H1 (cell line): Measurements from ENCODE around the gene RREB1. TPM values are rescaled to one million over a fixed set of nuclear protein-coding genes. Genes with fewer than 3 reads are reported as not detected.
A peak's percentile ranks its signal among the peaks of the same experiment; 100 is the strongest.

Experiments used
- CTCF ChIA-PET: fragments of 300-600 bp; sonication (Branson Sonifier 250); formaldehyde crosslinking; loops from one replicate; lab custom pipeline; 2021; ENCODE audit not compliant: partially characterized antibody; lab: Charles Lee
- POLR2A ChIA-PET: fragments of 300-600 bp; sonication (Branson Sonifier 250); formaldehyde crosslinking; loops from one replicate; lab custom pipeline; 2021; ENCODE audit warnings: inconsistent platforms; ENCODE audit not compliant: partially characterized antibody; lab: Charles Lee
- DNase-seq, 2 experiments: peaks; one replicate each; pipeline versions ENCODE4 v3.0.0 to v3.0.0-alpha.2; 2010 to 2022; ENCODE audit warnings: low spot score in 2 of 2, low read depth in 1 of 2, mixed read lengths in 1 of 2
- FAIRE-seq: peaks from 2 replicates; lab custom pipeline; 2011; peaks lifted over from hg19 to GRCh38; lab: Jason Lieb, UNC
- H2AFZ ChIP-seq: 2 replicates; pipeline ENCODE4 v1.8.1; 2012; ENCODE audit warnings: low read length, inconsistent platforms
- H2AK5ac ChIP-seq: 2 replicates; pipeline ENCODE4 v1.6.1; 2013; ENCODE audit warnings: low read depth, low read length
- H2BK120ac ChIP-seq: replicated peaks from 2 replicates; pipeline ENCODE3; 2013; ENCODE audit warnings: low read depth, low read length, inconsistent platforms
- H2BK12ac ChIP-seq: 2 replicates; pipeline ENCODE4 v1.6.1; 2013; ENCODE audit warnings: low read depth, low read length
- H2BK15ac ChIP-seq: 2 replicates; pipeline ENCODE4 v1.6.1; 2013; ENCODE audit warnings: low read length
- H2BK20ac ChIP-seq: 2 replicates; pipeline ENCODE4 v1.6.1; 2013; ENCODE audit warnings: low read length
- H2BK5ac ChIP-seq: 2 replicates; pipeline ENCODE4 v1.6.1; 2013; ENCODE audit warnings: low read depth, low read length
- H3K14ac ChIP-seq: 2 replicates; pipeline ENCODE4 v1.6.1; 2013; ENCODE audit warnings: inconsistent platforms; ENCODE audit not compliant: insufficient read length
- H3K18ac ChIP-seq: 2 replicates; pipeline ENCODE4 v1.6.1; 2013; ENCODE audit warnings: low read length; ENCODE audit errors: extremely low read depth
- H3K23ac ChIP-seq: 2 replicates; pipeline ENCODE4 v1.6.1; 2013; ENCODE audit warnings: inconsistent platforms; ENCODE audit not compliant: insufficient read length
- H3K23me2 ChIP-seq: 2 replicates; pipeline ENCODE4 v1.6.1; 2013; ENCODE audit warnings: low read depth, low read length
- H3K27ac ChIP-seq: 2 replicates; pipeline ENCODE4 v1.6.1; 2011; ENCODE audit warnings: low read depth, low read length, inconsistent platforms
- H3K27me3 ChIP-seq, 4 experiments: replicated peaks in 1 of 4; 1 replicate in 1 of 4; 2 replicates in 3 of 4; pipeline versions ENCODE4 v1.6.1 to v1.8.1; 2011 to 2013; ENCODE audit warnings: low read length in 3 of 4, mild to moderate bottlenecking in 3 of 4, inconsistent platforms in 2 of 4, mixed read lengths in 2 of 4, moderate library complexity in 1 of 4; ENCODE audit not compliant: control insufficient read depth in 3 of 4, insufficient read depth in 3 of 4; ENCODE audit errors: extremely low read depth in 1 of 4
- H3K36me3 ChIP-seq, 4 experiments: 2 replicates each; pipeline versions ENCODE4 v1.6.1 to v1.8.1; 2011 to 2013; ENCODE audit warnings: mild to moderate bottlenecking in 4 of 4, low read length in 3 of 4, moderate library complexity in 2 of 4, control low read depth in 1 of 4, inconsistent platforms in 1 of 4; ENCODE audit not compliant: insufficient read depth in 4 of 4, control insufficient read depth in 2 of 4
- H3K4ac ChIP-seq: replicated peaks from 2 replicates; pipeline ENCODE3; 2013; ENCODE audit warnings: low read length, low read depth, mixed read lengths, inconsistent platforms; ENCODE audit not compliant: insufficient read length
- H3K4me1 ChIP-seq, 4 experiments: replicated peaks in 1 of 4; 1 replicate in 1 of 4; 2 replicates in 3 of 4; pipeline versions ENCODE4 v1.6.1 to v1.8.1; 2011 to 2013; ENCODE audit warnings: low read length in 3 of 4, inconsistent platforms in 2 of 4, mixed read lengths in 1 of 4; ENCODE audit not compliant: insufficient read depth in 4 of 4, control insufficient read depth in 3 of 4
- H3K4me2 ChIP-seq, 2 experiments: 2 replicates each; pipeline versions ENCODE4 v1.6.1 to v1.8.1; 2011 to 2013; ENCODE audit warnings: low read depth in 2 of 2, low read length in 2 of 2, control low read depth in 1 of 2, inconsistent platforms in 1 of 2, mild to moderate bottlenecking in 1 of 2; ENCODE audit not compliant: insufficient read depth in 1 of 2
- H3K4me3 ChIP-seq, 4 experiments: fragments of 200-600, 300-600 bp in 1 of 4; sonication (generic), shearing (Covaris generic), sonication (Bioruptor Twin) in 1 of 4; 2 replicates each; pipeline versions ENCODE4 v1.5.1 to v1.8.1; 2011 to 2016; ENCODE audit warnings: low read length in 4 of 4, low read depth in 3 of 4, control low read depth in 2 of 4, inconsistent platforms in 2 of 4, mild to moderate bottlenecking in 2 of 4, mixed read lengths in 1 of 4, moderate library complexity in 1 of 4; ENCODE audit not compliant: insufficient read depth in 2 of 4; ENCODE audit errors: extremely low read depth in 1 of 4
- H3K56ac ChIP-seq: replicated peaks from 2 replicates; pipeline ENCODE3; 2013; ENCODE audit warnings: low read depth, mild to moderate bottlenecking, mixed read lengths, low read length, inconsistent platforms; ENCODE audit not compliant: insufficient read length
- H3K79me1 ChIP-seq: 2 replicates; pipeline ENCODE4 v1.6.1; 2013; ENCODE audit warnings: low read depth, low read length, control low read depth
- H3K79me2 ChIP-seq, 2 experiments: 2 replicates each; pipeline versions ENCODE4 v1.6.1 to v1.8.1; 2012 to 2013; ENCODE audit warnings: low read length in 2 of 2, mild to moderate bottlenecking in 2 of 2, inconsistent platforms in 1 of 2; ENCODE audit not compliant: insufficient read depth in 2 of 2, control insufficient read depth in 1 of 2
- H3K9ac ChIP-seq, 4 experiments: replicated peaks in 1 of 4; 1 replicate in 1 of 4; 2 replicates in 3 of 4; pipeline versions ENCODE4 v1.6.1 to v1.8.1; 2011 to 2013; ENCODE audit warnings: low read depth in 3 of 4, low read length in 3 of 4, control low read depth in 2 of 4, mild to moderate bottlenecking in 2 of 4, moderate library complexity in 2 of 4, inconsistent platforms in 1 of 4; ENCODE audit errors: extremely low read depth in 1 of 4
- H3K9me3 ChIP-seq, 2 experiments: 2 replicates each; pipeline versions ENCODE4 v1.6.1 to v1.8.1; 2012 to 2013; ENCODE audit warnings: mild to moderate bottlenecking in 2 of 2, moderate library complexity in 2 of 2, control low read depth in 1 of 2, inconsistent platforms in 1 of 2, low read depth in 1 of 2, low read length in 1 of 2, mixed read lengths in 1 of 2; ENCODE audit not compliant: insufficient read depth in 2 of 2
- H4K20me1 ChIP-seq, 2 experiments: replicated peaks in 1 of 2; 2 replicates each; pipeline versions ENCODE3 to v1.8.1; 2011 to 2013; ENCODE audit warnings: inconsistent platforms in 2 of 2, low read length in 2 of 2, mild to moderate bottlenecking in 1 of 2; ENCODE audit not compliant: insufficient read depth in 2 of 2, control insufficient read depth in 1 of 2
- H4K5ac ChIP-seq: 2 replicates; pipeline ENCODE4 v1.6.1; 2013; ENCODE audit warnings: low read length, low read depth, mixed read lengths, inconsistent platforms; ENCODE audit not compliant: insufficient read length
- H4K8ac ChIP-seq: 2 replicates; pipeline ENCODE4 v1.8.0; 2013; ENCODE audit warnings: mild to moderate bottlenecking, moderate library complexity, low read length, inconsistent platforms; ENCODE audit not compliant: insufficient read depth; ENCODE audit errors: extremely low read depth
- H4K91ac ChIP-seq: replicated peaks from 2 replicates; pipeline ENCODE3; 2013; ENCODE audit warnings: low read length, mixed read lengths, inconsistent platforms; ENCODE audit not compliant: insufficient read length
- BCL11A ChIP-seq, 2 experiments: IDR thresholded peaks; one replicate each; pipeline ENCODE4 v1.6.1; 2011; ENCODE audit warnings: low read depth in 2 of 2, low read length in 2 of 2, mild to moderate bottlenecking in 2 of 2
- CTCF ChIP-seq, 3 experiments: IDR thresholded peaks; 1 replicate in 2 of 3; 2 replicates in 1 of 3; pipeline versions ENCODE4 v1.5.1 to v1.6.1; 2011; ENCODE audit warnings: low read length in 3 of 3, mild to moderate bottlenecking in 3 of 3, inconsistent platforms in 2 of 3, low read depth in 1 of 3, moderate library complexity in 1 of 3; ENCODE audit not compliant: insufficient read depth in 1 of 3; ENCODE audit errors: control extremely low read depth in 1 of 3
- GTF2F1 ChIP-seq: IDR thresholded peaks from 2 replicates; pipeline ENCODE4 v1.6.1; 2012; ENCODE audit warnings: low read depth, low read length, improper control_type of control experiment, borderline replicate concordance
- JUND ChIP-seq: IDR thresholded peaks from 2 replicates; pipeline ENCODE4 v1.6.1; 2011; ENCODE audit warnings: mild to moderate bottlenecking, improper control_type of control experiment, low read length
- MAFK ChIP-seq: IDR thresholded peaks from 2 replicates; pipeline ENCODE4 v1.6.1; 2012; ENCODE audit warnings: low read depth, mild to moderate bottlenecking, improper control_type of control experiment, low read length
- PHF8 ChIP-seq: fragments of 200-600 bp; sonication (generic); conservative IDR thresholded peaks from 2 replicates; pipeline ENCODE4 v1.7.1; 2012; ENCODE audit warnings: low read depth, mild to moderate bottlenecking, inconsistent platforms, low read length, moderate library complexity
- WGBS, 2 experiments: shearing (Covaris generic) in 1 of 2; methylation state at CpG; one replicate each; pipeline versions ENCODE4 v1.1.6 to v1.1.7; 2013 to 2015; ENCODE audit warnings: low lambda C conversion rate in 2 of 2, mixed read lengths in 2 of 2, inconsistent platforms in 1 of 2, low coverage in 1 of 2, missing lambda C conversion rate in 1 of 2; ENCODE audit not compliant: insufficient replicate concordance in 2 of 2, insufficient coverage in 1 of 2, insufficient read length in 1 of 2; ENCODE audit errors: extremely low coverage in 1 of 2, missing lambda C conversion rate in 1 of 2; 5-methylcytosine and 5-hydroxymethylcytosine counted together
- polyA plus RNA-seq, 7 experiments: library from polyadenylated mRNA; depleted of rRNA in 3 of 7; stranded (reverse) in 5 of 7; unstranded in 2 of 7; fragments of >200 nt in 5 of 7; fragments of 200-250 nt in 2 of 7; gene quantifications; 1 replicate in 5 of 7; 2 replicates in 1 of 7; 4 replicates in 1 of 7; pipeline versions ENCODE4 v1.2.1 to v1.2.3, GENCODE V29; 2011 to 2013; ENCODE audit warnings: missing spikeins in 2 of 7, mixed read lengths in 2 of 7
- total RNA-seq: library from RNA; stranded (reverse); fragmentation: NEBNext Ultra II Directional; extraction: Animal tissue kit (Norgen Biotek cat#: 25700); gene quantifications from 2 replicates; pipeline ENCODE4 v1.2.1, GENCODE V29; 2021

Gene RREB1
- total and polyA plus RNA-seq, 2 of the 8 experiments (the other 6 are each of a cell fraction or from before 2014, with no cell fraction given): 3.9 to 34.7 TPM

- Histone ChIP-seq H4K91ac (no peak overlapping the region), H3K23me2 (no peaks in the 10 kb centered on the region), H2BK20ac (no peak overlapping the region), H3K23ac (no peak overlapping the region), H3K56ac (no peak overlapping the region), H2BK15ac (no peak overlapping the region), H2BK12ac (no peak overlapping the region), H4K8ac (no peak overlapping the region), H3K4me1 (no peaks in the 10 kb centered on the region; a peak in 1 of 7 replicates), H3K4ac (no peak overlapping the region), H2BK5ac (no peak overlapping the region), H3K4me3 (no peak overlapping the region), H3K9ac (no peak overlapping the region), H3K36me3 (peaks cover 6 to 17% (median 13%) of the 10 kb centered on the region in 4 experiments; a peak in 7 of 8 replicates), H3K79me2 (no peaks in the 10 kb centered on the region), H4K20me1 (peaks cover 4 to 5% of the 10 kb centered on the region in 2 experiments), H4K5ac (no peak overlapping the region), H3K27me3 (no peaks in the 10 kb centered on the region), H2AK5ac (no peak overlapping the region), H3K27ac (no peak overlapping the region), H2BK120ac (no peak overlapping the region), H2AFZ (no peak overlapping the region), H3K14ac (no peak overlapping the region), H3K79me1 (no peaks in the 10 kb centered on the region), H3K18ac (no peak overlapping the region), H3K4me2 (no peak overlapping the region), H3K9me3 (no peaks in the 10 kb centered on the region)
- no peak for FAIRE-seq
- ChIA-PET POLR2A (interaction anchor here (1.1 kb wide), 1 partner anchor 18 kb away, joined by 3 read pairs; no protein-coding TSS in a partner anchor), CTCF (interaction anchor here (0.6 to 3.0 kb wide), 8 partner anchors 10 to 609 kb away, joined by 3 to 16 read pairs (median 4); no protein-coding TSS in a partner anchor)
- DNase-seq: no peak
- TF ChIP-seq CTCF (IDR thresholded peaks at IDR 0.05; ENCODE audit: control extremely low read depth in 1 of 3, insufficient read depth in 1 of 3, low read depth in 1 of 3, low read length in 3 of 3) (peak in 2 of 3 experiments; percentile 11 to 24; a peak in 2 of 4 replicates), PHF8 (no peak), BCL11A (IDR thresholded peaks at IDR 0.05; ENCODE audit: low read depth in 2 of 2, low read length in 2 of 2) (no peak), JUND (no peak), MAFK (no peak), GTF2F1 (no peak)
- 86% methylated on average over 7 of the region's 7 CpGs; no CpG with 5 or more reads in 1 of the 2 experiments for WGBS, 2 experiments
Measured at GRCh38 chr6:7249946-7250643, 142.3 kb downstream of the RREB1 start.
